Activated T-cell treated with anti-CD3 and anti-CD28 coated beads, Interleukin-2, amount 50 U/mL, for 4 hours (primary cell): ENCODE data around the gene KDF1. TPM values are rescaled to one million over a fixed set of nuclear protein-coding genes. Genes with fewer than 3 reads are reported as not detected.
"Not testable (repeated sequence)": the region's sequence is repeated elsewhere in the genome, so short reads cannot be mapped to it uniquely, and the experiment has no call there.

Source experiments
- ATAC-seq, 2 donors: fragments of 200-7000 bp; cut with Tn5 transposase; one replicate each; pipeline ENCODE4 v1.10.0; 2021
- DNase-seq: peaks from one replicate; pipeline ENCODE4 v3.0.0-alpha.2; 2020
- H3K27me3 Mint-ChIP-seq: one replicate; pipeline ENCODE4 v1.8.0; 2021; ENCODE audit warnings: low read depth, mixed read lengths
- H3K36me3 Mint-ChIP-seq: one replicate; pipeline ENCODE4 v1.8.0; 2022; ENCODE audit warnings: mixed read lengths; ENCODE audit not compliant: insufficient read depth
- H3K4me1 Mint-ChIP-seq: one replicate; pipeline ENCODE4 v1.8.0; 2021; ENCODE audit warnings: low read depth, mixed read lengths
- H3K4me3 Mint-ChIP-seq: one replicate; pipeline ENCODE4 v1.8.0; 2021; ENCODE audit warnings: mild to moderate bottlenecking, moderate library complexity, mixed read lengths
- H3K9me3 Mint-ChIP-seq: one replicate; pipeline ENCODE4 v1.8.0; 2021; ENCODE audit warnings: mixed read lengths
- total RNA-seq, 3 donors: library from RNA; stranded (reverse); gene quantifications; one replicate each; pipeline ENCODE4 v1.2.1, GENCODE V29; 2021

Gene KDF1
- total RNA-seq, 3 donors from 2014 or later, result not detected

DNA sequence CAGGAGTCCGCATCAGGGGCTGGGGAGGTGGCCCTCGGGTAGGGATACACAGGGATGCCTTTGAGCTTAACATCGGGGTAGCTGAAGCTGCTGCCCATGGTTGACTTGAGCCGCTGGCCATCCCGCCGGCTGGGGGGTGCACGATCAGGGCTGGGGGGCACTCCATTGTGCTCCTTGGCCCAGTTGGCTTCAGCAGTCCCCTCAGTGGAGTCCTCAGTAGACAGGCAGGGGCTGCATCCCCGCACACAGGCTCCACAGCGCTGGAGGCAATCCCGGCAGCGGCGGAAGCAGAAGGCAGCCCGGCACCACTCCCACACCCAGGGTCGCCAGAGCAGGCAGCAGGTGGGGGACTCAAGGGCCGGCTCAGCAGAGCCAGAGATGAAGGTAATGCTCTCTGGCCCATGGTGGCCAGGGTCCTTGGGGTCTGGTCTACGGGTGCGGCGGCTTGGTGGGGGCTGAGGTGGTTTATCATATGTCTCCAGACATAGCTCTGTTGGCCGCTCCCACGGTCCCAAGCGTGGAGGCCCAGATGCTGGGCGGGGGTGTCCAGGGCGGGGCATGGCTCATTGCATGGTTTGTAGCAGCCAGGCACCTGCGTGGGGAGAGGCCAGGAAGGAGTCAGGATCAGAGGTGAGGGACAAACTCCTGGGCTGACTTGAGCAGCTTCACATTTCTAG lies 8.3 kb downstream of the KDF1 start:
- Mint-ChIP-seq H3K4me1 (no peaks in the 10 kb centered on the region), H3K9me3 (no peaks in the 10 kb centered on the region), H3K4me3 (no peak overlapping the region), H3K36me3 (peaks cover 17% of the 10 kb centered on the region), H3K27me3 (peaks cover 2% of the 10 kb centered on the region)
- DNase-seq, result no peak
- no peak for ATAC-seq

DNA sequence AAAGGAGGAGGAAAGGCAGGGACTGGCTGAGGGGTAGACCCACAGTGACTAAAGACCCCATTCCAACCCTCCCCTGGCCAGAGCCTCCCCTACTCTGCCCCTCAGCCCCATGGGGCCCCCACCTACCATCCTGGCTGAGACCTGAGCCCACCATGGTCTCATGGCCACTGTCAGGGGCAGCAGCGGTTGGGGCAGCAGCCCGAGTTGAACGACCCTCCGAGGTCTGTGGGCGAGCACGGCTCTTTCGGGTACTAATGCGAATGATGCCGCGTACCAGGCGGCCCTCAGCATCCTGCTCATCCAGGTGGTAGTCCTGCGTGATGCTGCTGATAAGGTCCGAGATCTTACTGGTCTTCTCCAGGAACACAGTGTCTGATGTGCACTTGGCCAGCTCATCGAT lies 9.1 kb downstream of the KDF1 start:
- H3K4me3 Mint-ChIP-seq, result no peak overlapping the region
- H3K4me1 Mint-ChIP-seq, result no peaks in the 10 kb centered on the region
- peaks cover 2% of the 10 kb centered on the region for H3K27me3 Mint-ChIP-seq
- H3K9me3 Mint-ChIP-seq, result no peaks in the 10 kb centered on the region
- no peak for DNase-seq
- H3K36me3 Mint-ChIP-seq, result peaks cover 13% of the 10 kb centered on the region
- ATAC-seq, result no peak

DNA sequence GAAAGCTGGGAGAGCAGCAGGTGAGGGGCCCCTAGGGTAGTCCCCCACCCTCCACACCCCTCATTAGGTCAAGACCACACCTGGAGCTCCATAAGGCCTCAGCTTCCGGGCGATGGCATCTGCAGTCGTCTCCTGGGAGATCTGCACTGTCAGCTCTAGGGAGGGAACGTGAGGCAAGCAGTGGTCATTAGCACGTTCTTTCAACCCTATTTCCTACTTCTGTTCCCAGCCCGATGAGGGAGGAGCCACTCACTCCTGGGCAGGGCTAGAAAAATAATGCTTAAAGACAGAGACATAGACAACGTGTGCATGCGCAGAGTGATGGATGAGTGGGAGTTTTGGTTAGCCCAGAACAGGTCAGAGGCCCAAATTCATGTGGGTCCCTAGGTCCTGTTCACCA lies 9.7 kb downstream of the KDF1 start:
- H3K27me3 Mint-ChIP-seq, result peaks cover 2% of the 10 kb centered on the region
- no peak overlapping the region for H3K4me3 Mint-ChIP-seq
- no peaks in the 10 kb centered on the region for H3K9me3 Mint-ChIP-seq
- DNase-seq (no peak), ATAC-seq (no peak)
- H3K4me1 Mint-ChIP-seq, result no peaks in the 10 kb centered on the region
- peaks cover 17% of the 10 kb centered on the region for H3K36me3 Mint-ChIP-seq

DNA sequence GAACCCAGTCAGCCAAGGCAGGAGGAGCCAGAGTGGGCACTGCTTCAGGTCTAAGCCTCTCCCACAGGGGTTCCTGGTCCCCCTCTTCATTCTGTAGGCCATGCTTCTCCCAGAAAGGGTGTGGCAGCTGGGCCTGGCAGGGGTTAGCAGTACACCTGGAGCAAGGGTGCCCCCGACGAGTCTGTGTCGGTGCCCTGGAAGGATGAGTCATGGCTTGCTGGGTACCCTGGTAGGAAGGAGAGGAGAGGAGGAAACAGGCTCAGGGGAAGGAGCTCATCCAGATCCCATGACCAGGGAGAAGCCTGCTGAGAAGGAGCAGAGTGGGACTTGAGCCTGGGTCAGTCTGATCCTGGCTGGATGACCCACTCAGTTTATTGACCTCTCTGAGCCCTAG lies 10.3 kb downstream of the KDF1 start:
- no peaks in the 10 kb centered on the region for H3K4me1 Mint-ChIP-seq
- ATAC-seq, result no peak
- H3K36me3 Mint-ChIP-seq, result peaks cover 24% of the 10 kb centered on the region
- H3K27me3 Mint-ChIP-seq, result peaks cover 2% of the 10 kb centered on the region
- DNase-seq, result no peak
- no peak overlapping the region for H3K4me3 Mint-ChIP-seq
- no peaks in the 10 kb centered on the region for H3K9me3 Mint-ChIP-seq

DNA sequence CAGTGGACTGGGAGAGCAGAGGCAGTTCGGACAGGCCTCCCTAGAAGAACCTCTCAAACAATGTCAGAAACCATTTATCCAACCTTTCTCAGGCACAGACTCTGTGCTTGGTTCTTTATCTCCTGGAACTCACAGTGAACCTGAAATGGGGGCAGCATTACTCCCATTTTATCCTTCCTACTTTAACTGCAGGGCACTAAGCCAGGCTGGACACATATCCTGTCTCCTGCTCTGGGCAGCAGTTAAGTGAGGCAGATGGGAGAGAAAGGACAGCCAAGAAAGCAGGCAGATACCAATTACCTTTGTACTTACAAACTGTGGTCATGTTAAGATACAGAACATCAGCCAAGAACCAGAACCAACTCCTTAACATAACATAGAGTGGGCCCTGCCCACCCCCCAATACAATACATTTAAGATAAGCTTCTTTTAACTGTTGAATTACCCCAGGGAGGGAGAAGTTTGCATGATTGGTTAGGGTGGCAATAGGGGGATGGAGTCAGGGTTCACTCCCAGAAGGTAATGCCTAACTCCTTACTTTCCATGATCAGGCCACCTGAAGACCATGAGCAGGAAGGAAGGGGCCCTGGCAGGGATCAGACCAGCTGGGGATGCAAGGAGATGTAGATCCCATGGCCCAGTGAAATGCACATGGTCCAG lies 10.9 kb downstream of the KDF1 start:
- no peaks in the 10 kb centered on the region for H3K4me1 Mint-ChIP-seq
- H3K27me3 Mint-ChIP-seq, result peaks cover 2% of the 10 kb centered on the region
- DNase-seq (no peak), ATAC-seq (peak in 1 of 2 donors; percentile 7)
- no peak overlapping the region for H3K4me3 Mint-ChIP-seq
- H3K36me3 Mint-ChIP-seq, result peaks cover 24% of the 10 kb centered on the region
- H3K9me3 Mint-ChIP-seq, result no peaks in the 10 kb centered on the region

DNA sequence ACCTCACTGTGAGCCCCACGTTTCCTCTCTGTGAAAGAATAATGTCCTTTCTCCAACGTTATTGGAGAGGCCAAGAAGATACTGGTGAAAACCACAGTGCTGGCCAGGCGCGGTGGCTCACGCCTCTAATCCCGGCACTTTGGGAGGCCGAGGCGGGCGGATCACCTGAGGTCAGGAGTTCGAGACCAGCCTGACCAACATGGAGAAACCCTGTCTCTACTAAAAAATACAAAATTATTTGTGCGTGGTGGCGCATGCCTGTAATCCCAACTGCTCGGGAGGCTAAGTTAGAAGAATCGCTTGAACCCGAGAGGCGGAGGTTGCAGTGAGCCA lies 11.6 kb downstream of the KDF1 start:
- H3K27me3 Mint-ChIP-seq, DNase-seq, H3K4me3 Mint-ChIP-seq, ATAC-seq, H3K9me3 Mint-ChIP-seq, H3K4me1 Mint-ChIP-seq: not testable (repeated sequence)
- peaks cover 22% of the 10 kb centered on the region for H3K36me3 Mint-ChIP-seq

DNA sequence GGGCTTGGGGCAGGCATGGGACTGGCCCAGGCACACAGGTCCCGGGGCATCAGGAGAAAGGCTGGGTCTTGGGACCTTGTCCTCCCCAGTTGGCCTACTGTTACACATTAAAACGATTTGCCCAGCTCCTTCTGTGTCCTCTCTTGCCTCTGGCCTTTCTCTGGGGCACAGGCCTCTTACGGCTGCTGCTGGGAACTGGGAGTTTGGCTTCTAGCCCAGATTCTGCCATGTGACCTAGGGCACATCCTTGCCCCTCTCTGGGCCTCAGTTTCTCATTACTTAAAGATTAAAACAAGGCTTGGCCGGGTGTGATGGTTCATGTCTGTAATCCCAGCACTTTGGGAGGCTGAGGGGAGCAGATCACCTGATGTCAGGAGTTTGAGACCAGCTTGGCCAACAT lies 14.0 kb downstream of the KDF1 start:
- ATAC-seq, result no peak
- H3K36me3 Mint-ChIP-seq, result peaks cover 26% of the 10 kb centered on the region
- H3K4me1 Mint-ChIP-seq, result no peaks in the 10 kb centered on the region
- no peaks in the 10 kb centered on the region for H3K9me3 Mint-ChIP-seq
- no peak for DNase-seq
- H3K4me3 Mint-ChIP-seq, result no peak overlapping the region
- no peaks in the 10 kb centered on the region for H3K27me3 Mint-ChIP-seq

DNA sequence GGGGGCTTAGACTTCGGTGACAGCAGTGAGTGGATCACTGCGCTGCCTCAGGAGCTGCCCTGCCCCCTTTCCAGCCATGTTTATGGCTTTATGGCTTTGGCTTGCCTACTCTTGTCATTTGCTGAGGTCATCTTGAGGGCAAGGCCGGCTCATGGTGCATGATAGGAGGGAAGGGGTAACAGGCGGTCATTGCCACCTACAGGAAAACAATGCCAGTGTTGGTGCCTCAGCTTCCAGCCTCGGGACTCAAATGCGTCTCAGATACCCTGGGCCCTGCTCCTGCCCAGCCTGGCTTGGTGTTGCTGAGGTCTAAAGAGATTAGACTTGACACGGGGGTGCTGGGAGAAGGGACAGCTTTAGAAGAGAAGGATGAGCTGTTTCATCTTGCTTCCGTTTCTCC lies 14.5 kb downstream of the KDF1 start:
- Mint-ChIP-seq H3K36me3 (peaks cover 25% of the 10 kb centered on the region), H3K9me3 (no peaks in the 10 kb centered on the region)

DNA sequence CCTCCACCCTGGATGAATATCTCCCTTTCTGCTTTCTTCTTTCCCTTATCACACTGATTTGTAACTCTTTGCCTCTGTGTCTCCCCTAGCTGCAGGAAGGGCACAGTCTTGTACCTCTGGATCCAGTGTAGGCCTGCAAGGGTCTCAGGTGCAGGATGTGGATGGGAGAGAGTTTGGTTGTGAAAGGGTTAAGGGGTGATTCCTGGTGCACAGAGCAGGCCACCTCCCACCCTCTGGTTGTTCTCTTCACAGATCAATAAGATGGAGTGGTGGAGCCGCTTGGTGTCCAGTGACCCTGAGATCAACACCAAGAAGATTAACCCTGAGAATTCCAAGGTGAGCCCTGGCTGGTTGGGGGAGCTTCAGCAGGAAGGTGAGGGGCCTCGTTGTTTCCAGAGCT lies 15.1 kb downstream of the KDF1 start:
- DNase-seq, result no peak
- H3K27me3 Mint-ChIP-seq, result no peaks in the 10 kb centered on the region
- no peaks in the 10 kb centered on the region for H3K4me1 Mint-ChIP-seq
- peaks cover 23% of the 10 kb centered on the region for H3K36me3 Mint-ChIP-seq
- no peak overlapping the region for H3K4me3 Mint-ChIP-seq
- H3K9me3 Mint-ChIP-seq, result no peaks in the 10 kb centered on the region
- no peak for ATAC-seq

More for the DNA sequence above, 14.5 kb downstream of the KDF1 start:
- Mint-ChIP-seq H3K27me3 (no peaks in the 10 kb centered on the region), H3K4me3 (no peak overlapping the region), H3K4me1 (no peaks in the 10 kb centered on the region)
- no peak for DNase-seq
- no peak for ATAC-seq

DNA sequence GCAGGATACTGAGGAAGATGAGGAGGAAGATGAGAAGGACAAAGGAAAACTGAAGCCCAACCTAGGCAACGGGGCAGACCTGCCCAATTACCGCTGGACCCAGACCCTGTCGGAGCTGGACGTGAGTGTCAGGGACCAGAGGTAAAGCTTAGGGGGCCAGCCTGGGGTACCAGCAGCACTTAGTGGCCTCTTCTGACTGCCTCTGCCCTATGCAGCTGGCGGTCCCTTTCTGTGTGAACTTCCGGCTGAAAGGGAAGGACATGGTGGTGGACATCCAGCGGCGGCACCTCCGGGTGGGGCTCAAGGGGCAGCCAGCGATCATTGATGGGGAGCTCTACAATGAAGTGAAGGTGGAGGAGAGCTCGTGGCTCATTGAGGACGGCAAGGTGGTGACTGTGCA lies 17.6 kb downstream of the KDF1 start:
- H3K27me3 Mint-ChIP-seq, result no peaks in the 10 kb centered on the region
- no peak for ATAC-seq

DNA sequence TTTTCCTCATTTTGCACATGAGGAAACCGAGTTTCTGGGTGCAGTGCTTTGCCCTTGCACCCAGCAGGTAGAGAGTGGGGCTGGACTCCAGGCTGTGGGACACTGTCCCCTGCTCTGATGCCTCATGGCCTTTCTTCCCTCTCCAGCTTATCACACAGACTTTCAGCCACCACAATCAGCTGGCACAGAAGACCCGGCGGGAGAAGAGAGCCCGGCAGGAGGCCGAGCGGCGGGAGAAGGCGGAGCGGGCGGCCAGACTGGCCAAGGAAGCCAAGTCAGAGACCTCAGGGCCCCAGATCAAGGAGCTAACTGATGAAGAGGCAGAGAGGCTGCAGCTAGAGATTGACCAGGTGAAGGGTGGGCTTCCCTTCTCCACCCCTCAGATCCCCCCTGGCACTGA lies 19.0 kb downstream of the KDF1 start:
- no peak overlapping the region for H3K4me3 Mint-ChIP-seq
- peaks cover 28% of the 10 kb centered on the region for H3K36me3 Mint-ChIP-seq
- no peaks in the 10 kb centered on the region for H3K9me3 Mint-ChIP-seq
- ATAC-seq (no peak), DNase-seq (no peak)
- no peaks in the 10 kb centered on the region for H3K4me1 Mint-ChIP-seq
- no peaks in the 10 kb centered on the region for H3K27me3 Mint-ChIP-seq

More for the DNA sequence above, 17.6 kb downstream of the KDF1 start:
- no peaks in the 10 kb centered on the region for H3K9me3 Mint-ChIP-seq
- no peak overlapping the region for H3K4me3 Mint-ChIP-seq
- H3K4me1 Mint-ChIP-seq, result no peaks in the 10 kb centered on the region
- DNase-seq, result no peak
- H3K36me3 Mint-ChIP-seq, result peaks cover 28% of the 10 kb centered on the region

DNA sequence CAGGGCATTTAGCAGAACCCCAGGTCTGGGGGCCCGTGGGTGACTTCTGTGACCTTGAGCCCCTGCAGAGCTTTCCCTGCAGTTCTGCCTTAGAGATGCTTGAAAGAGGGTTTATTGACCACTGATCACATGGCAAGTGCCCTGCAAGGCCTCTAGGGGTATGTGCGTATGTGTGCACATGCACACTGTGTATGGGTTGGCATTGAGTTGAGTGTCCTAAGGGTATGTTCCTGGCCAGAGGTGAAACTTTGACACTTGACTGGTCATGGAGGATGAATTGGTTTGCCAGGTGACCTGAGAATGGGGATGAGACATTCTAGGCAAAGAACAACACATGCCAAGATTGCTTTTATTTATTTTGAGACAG lies 21.6 kb downstream of the KDF1 start:
- Mint-ChIP-seq H3K4me3 (no peak overlapping the region), H3K4me1 (no peaks in the 10 kb centered on the region), H3K27me3 (no peaks in the 10 kb centered on the region), H3K36me3 (peaks cover 21% of the 10 kb centered on the region), H3K9me3 (no peaks in the 10 kb centered on the region)
- ATAC-seq (no peak), DNase-seq (no peak)

DNA sequence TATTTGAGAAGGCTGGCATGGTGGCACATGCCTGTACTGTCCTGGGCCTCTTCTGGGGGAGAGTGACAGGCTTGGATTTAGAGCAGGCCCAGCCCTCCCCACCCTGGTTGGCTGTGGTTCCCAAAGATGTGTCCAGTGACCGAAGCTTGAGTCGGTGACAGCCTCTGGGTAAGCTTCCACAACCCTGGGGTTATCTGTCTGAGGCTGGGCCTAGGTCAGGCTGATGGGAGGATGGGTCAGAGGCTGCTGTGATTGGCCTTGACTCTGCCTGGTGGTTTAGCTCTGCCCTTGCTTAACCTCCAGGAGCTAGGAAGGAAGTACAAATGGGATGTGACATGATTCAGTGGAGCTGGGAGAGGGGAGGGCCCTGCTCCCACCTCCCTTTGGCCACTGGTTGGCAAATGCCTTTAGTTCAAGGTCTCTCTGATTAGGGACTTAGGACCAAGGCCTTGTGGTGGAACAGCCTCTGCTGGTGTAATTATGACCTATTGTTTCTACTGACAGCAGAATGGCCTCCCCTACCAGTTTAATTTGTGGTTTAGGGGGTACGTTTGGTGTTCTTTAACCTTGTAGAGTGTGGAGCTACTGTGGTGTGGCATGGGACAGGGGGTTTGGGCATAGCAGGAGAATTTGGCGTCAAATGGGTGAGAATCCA lies 22.1 kb downstream of the KDF1 start:
- Mint-ChIP-seq H3K27me3 (no peaks in the 10 kb centered on the region), H3K9me3 (no peaks in the 10 kb centered on the region), H3K4me3 (no peak overlapping the region), H3K36me3 (peaks cover 18% of the 10 kb centered on the region), H3K4me1 (no peaks in the 10 kb centered on the region)
- DNase-seq, result no peak
- ATAC-seq, result no peak

DNA sequence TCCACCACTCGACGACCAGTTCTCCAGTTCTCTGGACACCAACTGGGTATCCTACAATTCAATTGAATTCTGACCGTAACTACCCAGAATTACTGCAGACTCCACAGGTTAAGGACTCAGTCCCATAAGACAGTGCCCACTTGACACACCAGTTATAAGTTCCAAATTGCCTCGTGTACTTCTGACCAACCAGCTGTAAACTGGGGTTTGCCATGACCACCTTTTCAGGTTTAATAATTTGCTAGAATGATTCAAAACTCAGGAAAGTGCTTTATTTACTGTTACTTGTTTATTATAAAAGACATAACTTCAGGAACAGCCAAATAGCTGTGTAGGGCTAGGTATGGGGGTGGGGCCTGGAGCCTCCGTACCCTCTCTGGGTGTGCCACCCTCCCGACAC lies 23.4 kb downstream of the KDF1 start:
- Mint-ChIP-seq H3K9me3 (no peaks in the 10 kb centered on the region), H3K4me3 (no peak overlapping the region), H3K36me3 (peaks cover 19% of the 10 kb centered on the region), H3K27me3 (no peaks in the 10 kb centered on the region), H3K4me1 (no peaks in the 10 kb centered on the region)
- no peak for DNase-seq
- no peak for ATAC-seq

DNA sequence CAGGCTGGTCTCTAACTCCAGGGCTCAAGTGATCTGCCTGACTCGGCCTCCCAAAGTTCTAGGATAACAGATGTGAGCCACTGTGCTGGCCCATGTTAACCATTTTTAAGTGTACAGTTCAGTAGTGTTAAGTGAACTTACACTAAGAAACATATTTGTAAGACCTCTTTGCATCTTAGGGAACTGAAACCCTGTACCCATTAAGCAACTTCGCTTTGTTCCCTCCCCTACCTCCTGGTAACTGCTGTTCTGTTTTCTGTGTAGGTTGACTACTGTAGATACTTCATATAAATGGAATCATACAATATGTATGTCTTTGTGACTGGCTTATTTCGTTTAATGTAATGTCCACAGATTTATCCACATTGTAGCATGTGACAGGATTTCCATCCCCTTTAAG lies 27.7 kb downstream of the KDF1 start:
- Mint-ChIP-seq H3K9me3 (no peaks in the 10 kb centered on the region), H3K27me3 (no peaks in the 10 kb centered on the region), H3K4me1 (peaks cover 2% of the 10 kb centered on the region), H3K36me3 (peaks cover 26% of the 10 kb centered on the region), H3K4me3 (no peak overlapping the region)
- ATAC-seq (no peak), DNase-seq (no peak)
